GM21786 (cell line): ENCODE measurements around the gene AK8.

ENCODE experiments used
- ATAC-seq: cut with Tn5 transposase; IDR thresholded peaks from one replicate; pipeline ENCODE4 v1.9.1; 2021; ENCODE audit not compliant: unreplicated experiment

Gene AK8

DNA sequence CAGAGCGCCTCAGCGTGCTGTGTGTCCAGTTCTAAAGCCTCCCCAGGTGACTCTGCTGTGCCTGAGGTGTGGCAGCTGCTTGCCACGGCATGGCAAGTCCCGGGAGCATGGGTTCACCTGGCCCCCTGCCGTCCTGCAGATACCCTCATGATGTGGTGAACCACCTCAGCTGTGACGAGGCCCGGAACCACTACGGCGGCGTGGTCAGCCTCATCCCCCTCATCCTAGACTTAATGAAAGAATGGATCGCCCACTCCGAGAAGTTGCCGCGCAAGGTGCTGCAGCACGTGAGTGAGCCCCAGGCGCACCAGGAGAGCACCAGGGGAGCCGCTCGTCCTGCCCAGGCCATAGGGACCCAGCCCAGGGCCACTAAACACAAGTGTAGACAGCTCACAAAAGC, 10.1 kb upstream of the AK8 start:
- no peak for ATAC-seq

DNA sequence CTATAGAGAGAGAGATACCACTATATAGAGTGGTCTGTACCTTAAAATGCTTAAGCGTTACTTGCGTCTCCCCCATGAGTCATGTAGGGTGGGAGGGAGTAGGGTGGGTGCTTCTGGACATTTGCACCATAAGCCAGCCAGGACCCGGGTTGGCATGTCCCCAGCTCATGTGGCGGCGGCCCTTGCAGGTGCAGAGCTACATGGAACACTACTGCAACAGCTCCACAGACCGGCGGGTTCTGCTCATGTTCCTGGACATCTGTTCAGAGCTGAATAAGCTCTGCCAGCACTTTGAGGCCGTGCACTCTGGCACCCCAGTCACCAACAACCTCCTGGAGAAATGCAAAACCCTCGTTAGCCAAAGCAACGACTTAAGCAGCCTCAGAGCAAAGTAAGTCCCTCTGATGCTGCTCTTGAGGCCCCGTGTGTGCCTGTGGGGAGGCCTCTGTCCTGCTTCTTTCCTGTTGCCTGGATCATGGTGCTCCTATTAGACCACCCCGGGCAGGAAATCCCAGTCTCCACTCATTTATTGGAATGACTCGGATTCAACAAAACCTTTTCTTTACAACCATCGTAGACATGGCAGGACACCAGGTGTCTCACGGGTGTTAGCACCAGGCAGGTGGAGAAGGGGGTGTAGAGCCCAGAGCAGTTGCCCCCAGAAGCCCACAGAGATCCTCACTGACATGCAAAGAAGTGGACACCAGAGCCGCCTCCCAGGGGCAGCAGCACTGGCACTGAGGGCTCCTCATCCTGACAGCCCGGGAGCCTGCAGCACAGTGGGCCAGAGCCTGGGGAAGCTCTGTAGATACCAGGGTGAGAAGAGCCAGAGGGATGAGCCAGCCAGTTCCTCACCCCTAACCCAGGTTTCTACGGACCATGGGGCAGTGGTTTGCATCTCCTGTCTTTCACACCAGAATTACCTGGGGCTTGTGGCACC, 9.4 kb upstream of the AK8 start:
- no peak for ATAC-seq

DNA sequence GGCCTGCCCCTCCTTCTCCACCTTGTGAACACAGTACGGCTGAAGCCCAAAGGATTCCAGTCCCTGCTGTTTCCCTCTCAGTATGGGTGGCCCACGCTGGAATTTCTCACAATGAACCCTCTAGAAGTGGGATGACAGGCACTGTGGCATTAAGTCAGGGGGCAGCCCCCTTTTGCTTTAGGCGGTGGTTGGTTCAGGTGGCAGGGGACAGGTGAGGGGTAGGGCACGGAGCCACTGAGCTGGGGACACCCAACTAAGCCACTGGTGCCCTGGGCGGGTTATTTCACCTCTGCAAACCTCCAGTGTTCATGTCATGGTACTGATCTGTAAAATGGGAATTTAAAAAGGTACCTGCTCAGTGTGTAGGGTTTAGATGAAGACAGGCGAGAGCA, 8.2 kb upstream of the AK8 start:
- ATAC-seq: no peak

DNA sequence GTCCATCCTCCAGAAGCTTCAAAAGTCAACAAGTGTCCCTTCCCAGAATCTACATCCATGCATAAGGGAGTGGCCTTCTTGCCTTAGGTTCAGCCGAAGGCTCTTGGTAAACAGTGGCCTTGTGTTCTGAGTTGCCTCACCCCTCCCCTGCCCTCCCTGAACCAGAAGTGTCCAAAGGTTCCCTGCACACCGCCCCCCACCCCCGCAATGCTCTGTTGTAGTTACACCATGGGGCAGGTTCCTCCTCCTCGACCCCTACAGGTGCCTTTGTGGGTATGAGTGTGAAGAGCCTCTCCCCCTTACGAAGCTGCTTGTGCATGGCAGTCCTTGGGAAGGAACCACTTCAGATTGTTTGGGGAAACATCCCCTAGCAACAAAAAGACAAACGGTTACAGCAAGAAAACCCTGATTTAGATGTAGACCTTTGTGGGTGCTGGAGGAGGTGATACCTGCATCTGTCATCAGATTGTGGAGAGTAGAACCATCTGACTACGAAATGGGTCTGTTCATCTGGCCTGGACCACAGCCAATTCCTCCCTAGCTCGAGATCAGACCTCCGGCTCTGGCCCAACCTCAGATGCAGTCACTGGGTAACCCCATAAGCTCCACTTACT, 7.7 kb upstream of the AK8 start:
- ATAC-seq: no peak

DNA sequence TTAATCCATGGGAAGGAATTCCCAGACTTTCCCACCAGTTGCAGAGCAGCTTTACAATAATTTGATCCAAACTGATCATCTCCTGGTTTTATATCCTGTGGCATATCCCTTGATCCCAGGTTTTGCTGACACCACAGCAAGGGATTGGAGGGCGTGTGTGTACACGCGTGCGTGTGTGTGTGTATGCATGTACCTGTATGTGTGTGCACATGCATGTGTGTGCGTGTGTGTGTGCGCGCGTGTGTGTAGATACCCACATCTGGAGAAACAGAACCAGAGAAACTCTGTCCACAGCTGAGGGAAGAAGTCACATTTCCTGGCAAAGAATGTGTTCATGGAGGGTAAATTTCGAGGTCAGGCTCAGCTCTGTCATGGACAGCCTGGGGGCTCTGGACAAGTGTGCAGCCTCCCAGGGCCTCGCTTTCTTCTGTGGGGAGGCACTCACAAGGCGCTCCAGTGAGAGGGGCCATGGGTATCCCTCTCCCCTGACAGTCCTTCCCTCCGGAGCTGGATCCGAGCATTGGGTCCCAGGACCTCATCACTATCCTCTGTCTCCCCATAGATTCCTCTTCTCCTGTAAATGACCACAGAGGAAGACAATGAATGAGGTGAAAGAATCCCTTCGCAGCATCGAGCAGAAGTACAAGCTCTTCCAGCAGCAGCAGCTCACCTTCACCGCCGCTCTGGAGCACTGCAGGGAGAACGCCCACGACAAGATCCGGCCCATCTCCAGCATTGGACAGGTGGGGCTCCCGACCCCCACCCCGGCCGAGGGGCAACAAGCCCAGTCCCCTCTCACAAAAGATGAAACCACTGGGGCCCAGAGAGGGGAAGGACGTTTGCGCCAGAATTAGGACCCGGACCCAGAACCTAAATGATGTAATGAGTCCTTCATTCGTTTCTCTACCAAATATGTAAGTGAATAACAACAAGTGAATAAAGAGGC, 5.5 kb upstream of the AK8 start:
- no peak for ATAC-seq

- no peak for ATAC-seq
Measured at GRCh38 chr9:132882616-132883015, 4.5 kb upstream of the AK8 start.

DNA sequence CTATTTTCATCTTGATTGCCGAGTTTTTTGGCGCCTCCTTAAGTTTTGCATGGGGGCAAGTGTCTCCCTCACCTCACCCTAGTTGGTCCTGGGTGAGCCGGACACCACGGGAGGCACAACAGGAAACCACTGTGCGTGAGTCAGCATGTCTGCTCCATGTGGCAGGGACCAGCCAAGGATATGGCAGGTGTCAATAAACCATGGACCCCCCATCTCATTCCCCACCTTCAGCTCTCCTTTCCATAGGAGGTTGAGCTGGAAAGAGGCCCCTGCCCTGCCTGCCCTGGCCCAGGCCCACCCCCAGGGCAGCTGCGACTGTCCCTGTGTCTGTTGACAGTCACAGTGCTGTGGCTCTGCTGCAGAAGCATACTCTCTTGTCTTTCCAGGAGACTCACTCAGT, 3.7 kb upstream of the AK8 start:
- ATAC-seq: no peak

DNA sequence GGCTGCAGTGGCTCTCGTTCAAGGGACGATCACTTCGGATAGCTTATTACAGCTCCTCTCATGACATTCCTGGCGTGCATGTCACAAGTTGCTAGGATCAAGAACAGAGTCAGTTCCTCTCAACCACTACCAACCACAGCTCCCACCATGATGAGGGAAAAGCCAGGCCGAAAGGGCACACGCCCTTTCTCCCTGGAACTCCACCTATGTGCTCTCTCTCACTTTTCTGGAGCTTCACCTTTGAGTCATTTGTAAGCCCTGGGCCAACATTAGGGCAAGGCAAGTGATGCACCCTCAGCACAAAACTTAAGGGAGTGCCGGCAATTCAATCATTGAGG, 2.2 kb upstream of the AK8 start:
- no peak for ATAC-seq

- no peak for ATAC-seq
Measured at GRCh38 chr9:132879457-132880323, 1.6 kb upstream of the AK8 start.

- no peak for ATAC-seq
Measured at GRCh38 chr9:132878695-132879456, 792 bp upstream of the AK8 start, which contains the start of gene SPACA9. Gene SPACA9, plus strand, starts transcription at chr9:132878898. Its CDS starts 5,050 bp downstream, at chr9:132883948.

- no peak for ATAC-seq
Measured at GRCh38 chr9:132877458-132877823, 643 bp downstream of the AK8 start.

DNA sequence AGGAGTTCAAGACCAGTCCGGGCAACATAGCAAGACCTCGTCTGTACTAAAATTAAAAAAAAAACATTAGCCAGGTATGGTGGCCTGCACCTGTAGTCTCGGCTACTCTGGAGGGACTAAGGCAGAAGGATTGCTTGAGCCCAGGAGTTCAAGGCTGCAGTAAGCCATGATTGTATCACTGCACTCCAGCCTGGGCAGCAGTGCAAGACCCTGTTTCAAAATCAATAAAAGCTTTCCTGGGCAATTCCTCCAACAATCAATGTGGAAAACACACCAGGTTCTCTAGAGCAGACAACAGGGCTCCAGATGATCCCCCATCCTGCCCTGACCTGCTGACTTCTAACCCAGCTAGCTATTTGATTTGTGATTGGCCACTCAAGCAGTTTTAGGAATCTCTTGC, 1.2 kb downstream of the AK8 start:
- no peak for ATAC-seq

- ATAC-seq: no peak
Measured at GRCh38 chr9:132875159-132875558, 2.9 kb downstream of the AK8 start.

- ATAC-seq: no peak
Measured at GRCh38 chr9:132873403-132873802, 4.7 kb downstream of the AK8 start.

DNA sequence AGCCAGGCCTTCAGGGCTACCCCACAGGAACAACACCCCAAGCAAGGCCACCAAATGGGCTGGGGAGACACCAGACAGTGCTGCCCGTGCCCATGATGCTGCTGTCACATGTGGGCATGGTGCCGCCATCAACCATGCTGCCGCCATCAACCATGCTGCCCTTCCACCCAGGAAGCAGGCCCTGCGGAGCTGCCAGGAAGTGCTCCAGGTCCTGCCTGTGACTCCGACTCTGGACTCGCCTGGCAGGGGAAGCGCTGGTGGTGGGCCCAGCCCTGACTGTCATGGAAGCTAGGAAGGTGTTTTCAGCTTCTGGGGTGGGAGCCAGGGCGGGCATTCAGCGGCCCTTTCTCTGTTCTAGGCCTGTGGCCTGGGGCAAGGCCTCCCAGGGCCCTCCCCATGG, 8.8 kb downstream of the AK8 start:
- ATAC-seq: no peak

GRCh38 chr9:132866898-132867297, 11.2 kb downstream of the AK8 start:
- ATAC-seq: no peak

GRCh38 chr9:132864691-132865090, 13.4 kb downstream of the AK8 start:
- ATAC-seq: no peak

DNA sequence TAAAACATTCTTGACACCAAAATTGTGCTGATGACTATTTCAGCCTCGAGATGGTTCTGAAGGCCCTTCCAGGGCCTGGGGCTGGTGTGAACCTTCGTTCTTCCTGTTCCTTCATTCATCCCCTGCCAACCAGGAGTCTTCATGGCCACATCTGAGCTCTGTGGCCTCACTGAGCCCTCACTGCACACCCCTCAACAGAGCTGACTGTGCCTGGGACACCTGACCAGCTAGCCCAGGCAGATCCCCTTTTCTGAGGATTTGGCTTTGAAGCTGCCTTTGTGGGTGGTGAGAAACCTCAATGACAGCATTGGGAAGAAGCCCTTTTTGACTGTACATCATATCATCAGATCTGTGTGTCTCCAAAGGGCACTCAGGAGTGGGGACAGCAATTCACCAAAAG, 13.8 kb downstream of the AK8 start:
- no peak for ATAC-seq

DNA sequence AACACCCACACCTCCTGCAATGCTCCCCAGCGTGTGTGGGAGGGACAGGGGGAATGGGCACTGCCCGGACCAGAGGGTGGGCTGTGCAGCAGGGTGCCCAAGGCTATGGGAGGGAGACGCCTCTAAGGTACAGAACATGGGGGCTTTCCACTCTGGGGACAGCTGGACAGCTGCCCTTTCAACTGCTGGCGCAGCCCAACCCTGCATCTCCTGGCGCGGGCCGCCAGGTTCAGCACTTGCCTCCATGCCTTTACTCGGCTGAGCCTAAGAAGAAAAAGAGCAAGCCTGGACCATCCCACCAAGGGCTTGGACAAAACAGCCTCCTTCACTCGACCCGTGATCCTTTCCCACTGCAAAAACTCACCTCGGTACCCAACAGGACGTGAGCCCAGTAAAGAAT, 15.0 kb downstream of the AK8 start:
- ATAC-seq: no peak

- ATAC-seq: no peak
Measured at GRCh38 chr9:132862533-132862932, 15.6 kb downstream of the AK8 start.
